ENCODE results near the gene TAOK2.

GRCh38 chr16:29926711-29927052, 47.0 kb upstream of the TAOK2 start:
- TF ChIP-seq CTCF (IDR thresholded peaks at IDR 0.05) (no peak), POLR2A (IDR thresholded peaks at IDR 0.05) (no peak)

Measured in right lobe of liver (tissue), 4 donors.